ENCODE results near the gene NRM. TPM values are rescaled to one million over a fixed set of nuclear protein-coding genes. Genes with fewer than 3 reads are reported as not detected.

Gene NRM
- total and polyA plus RNA-seq, 2 of the 13 experiments (the other 11 are each of a cell fraction or from before 2014, with no cell fraction given), result 12.5 to 16.0 TPM

DNA sequence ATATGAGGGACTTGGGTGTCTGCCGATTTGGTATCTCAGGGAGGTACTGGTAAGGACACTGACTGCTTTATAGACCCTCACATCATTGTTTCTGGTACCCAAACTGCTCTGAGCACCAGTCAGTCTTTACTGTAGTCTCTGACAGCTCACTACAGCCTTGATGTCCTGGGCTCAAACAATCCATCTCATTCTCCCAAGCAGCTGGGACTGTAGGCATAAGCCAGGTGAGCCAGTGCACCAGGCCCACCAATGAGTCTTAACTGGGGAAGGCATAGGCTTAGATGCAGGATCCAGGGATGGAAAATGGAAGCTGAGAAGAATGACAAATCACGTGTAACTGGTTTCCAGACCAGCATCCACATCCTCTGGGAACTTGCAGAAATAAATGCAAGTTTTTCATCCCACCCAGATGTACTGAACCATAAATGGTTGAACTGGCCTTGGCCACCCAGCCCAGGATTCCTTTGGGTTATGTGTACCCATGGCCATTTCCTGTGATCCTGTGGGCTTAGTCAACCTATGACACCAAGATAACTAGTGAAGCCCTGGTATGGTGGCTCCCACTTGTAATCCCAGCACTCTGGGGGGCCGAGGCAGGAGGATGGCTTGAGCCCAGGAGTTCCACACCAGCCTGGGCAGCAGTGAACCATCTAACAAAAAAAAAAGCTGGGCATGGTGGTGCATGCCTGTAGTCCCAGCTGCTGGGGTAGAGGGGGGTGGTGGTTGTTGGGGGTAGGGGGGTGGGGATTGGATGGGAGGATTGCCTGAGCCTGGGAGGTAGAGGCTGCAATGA is 35.1 kb upstream of the NRM start (continued):
- TF ChIP-seq, protein P1, sequence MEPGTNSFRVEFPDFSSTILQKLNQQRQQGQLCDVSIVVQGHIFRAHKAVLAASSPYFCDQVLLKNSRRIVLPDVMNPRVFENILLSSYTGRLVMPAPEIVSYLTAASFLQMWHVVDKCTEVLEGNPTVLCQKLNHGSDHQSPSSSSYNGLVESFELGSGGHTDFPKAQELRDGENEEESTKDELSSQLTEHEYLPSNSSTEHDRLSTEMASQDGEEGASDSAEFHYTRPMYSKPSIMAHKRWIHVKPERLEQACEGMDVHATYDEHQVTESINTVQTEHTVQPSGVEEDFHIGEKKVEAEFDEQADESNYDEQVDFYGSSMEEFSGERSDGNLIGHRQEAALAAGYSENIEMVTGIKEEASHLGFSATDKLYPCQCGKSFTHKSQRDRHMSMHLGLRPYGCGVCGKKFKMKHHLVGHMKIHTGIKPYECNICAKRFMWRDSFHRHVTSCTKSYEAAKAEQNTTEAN (CRISPR knock-in tag; conservative IDR thresholded peaks at IDR 0.05), result no peak
- TF ChIP-seq, protein P2, sequence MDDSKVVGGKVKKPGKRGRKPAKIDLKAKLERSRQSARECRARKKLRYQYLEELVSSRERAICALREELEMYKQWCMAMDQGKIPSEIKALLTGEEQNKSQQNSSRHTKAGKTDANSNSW (CRISPR knock-in tag; IDR thresholded peaks at IDR 0.05; ENCODE audit: borderline replicate concordance), result no peak
- TF ChIP-seq, protein P3, sequence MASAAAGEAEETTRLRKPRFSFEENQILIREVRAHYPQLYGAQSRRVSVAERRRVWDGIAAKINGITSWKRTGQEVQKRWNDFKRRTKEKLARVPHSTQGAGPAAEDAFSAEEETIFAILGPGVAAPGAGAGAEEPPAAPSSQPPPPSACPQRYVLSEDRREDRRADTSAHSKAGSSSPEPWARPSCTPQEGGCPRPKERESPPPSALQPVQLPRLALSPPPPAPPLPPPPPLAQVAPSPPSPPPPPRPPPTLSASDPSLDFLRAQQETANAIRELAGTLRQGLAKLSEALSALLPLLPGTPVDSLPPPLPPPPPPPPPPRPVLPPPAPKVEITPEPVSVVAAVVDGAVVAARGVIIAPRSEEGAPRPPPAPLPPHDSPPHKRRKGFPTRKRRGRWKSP (CRISPR knock-in tag; IDR thresholded peaks at IDR 0.05), result no peak
- TF ChIP-seq, protein P4, sequence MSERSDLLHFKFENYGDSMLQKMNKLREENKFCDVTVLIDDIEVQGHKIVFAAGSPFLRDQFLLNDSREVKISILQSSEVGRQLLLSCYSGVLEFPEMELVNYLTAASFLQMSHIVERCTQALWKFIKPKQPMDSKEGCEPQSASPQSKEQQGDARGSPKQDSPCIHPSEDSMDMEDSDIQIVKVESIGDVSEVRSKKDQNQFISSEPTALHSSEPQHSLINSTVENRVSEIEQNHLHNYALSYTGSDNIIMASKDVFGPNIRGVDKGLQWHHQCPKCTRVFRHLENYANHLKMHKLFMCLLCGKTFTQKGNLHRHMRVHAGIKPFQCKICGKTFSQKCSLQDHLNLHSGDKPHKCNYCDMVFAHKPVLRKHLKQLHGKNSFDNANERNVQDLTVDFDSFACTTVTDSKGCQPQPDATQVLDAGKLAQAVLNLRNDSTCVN (CRISPR knock-in tag; IDR thresholded peaks at IDR 0.05; ENCODE audit: borderline replicate concordance), result no peak
- TF ChIP-seq NCOA5 (CRISPR knock-in tag; IDR thresholded peaks at IDR 0.05), result 0 out of 2 replicates have a peak, but pooled peaks have one; percentile 20
- no peak for TF ChIP-seq ZNF382 (CRISPR knock-in tag; IDR thresholded peaks at IDR 0.05; ENCODE audit: borderline replicate concordance)
- TF ChIP-seq, protein P5, sequence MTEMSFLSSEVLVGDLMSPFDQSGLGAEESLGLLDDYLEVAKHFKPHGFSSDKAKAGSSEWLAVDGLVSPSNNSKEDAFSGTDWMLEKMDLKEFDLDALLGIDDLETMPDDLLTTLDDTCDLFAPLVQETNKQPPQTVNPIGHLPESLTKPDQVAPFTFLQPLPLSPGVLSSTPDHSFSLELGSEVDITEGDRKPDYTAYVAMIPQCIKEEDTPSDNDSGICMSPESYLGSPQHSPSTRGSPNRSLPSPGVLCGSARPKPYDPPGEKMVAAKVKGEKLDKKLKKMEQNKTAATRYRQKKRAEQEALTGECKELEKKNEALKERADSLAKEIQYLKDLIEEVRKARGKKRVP (CRISPR knock-in tag; IDR thresholded peaks at IDR 0.05), result peak in 1 of 2 experiments; percentile 13; a peak in 1 of 4 replicates
- TF ChIP-seq SRY (CRISPR knock-in tag; IDR thresholded peaks at IDR 0.05), result no peak
- TF ChIP-seq NBN (conservative IDR thresholded peaks at IDR 0.05), result no peak
- TF ChIP-seq, protein P6, sequence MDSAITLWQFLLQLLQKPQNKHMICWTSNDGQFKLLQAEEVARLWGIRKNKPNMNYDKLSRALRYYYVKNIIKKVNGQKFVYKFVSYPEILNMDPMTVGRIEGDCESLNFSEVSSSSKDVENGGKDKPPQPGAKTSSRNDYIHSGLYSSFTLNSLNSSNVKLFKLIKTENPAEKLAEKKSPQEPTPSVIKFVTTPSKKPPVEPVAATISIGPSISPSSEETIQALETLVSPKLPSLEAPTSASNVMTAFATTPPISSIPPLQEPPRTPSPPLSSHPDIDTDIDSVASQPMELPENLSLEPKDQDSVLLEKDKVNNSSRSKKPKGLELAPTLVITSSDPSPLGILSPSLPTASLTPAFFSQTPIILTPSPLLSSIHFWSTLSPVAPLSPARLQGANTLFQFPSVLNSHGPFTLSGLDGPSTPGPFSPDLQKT (CRISPR knock-in tag; IDR thresholded peaks at IDR 0.05; ENCODE audit: borderline replicate concordance), result no peak
- TF ChIP-seq ZBTB8A (CRISPR knock-in tag; IDR thresholded peaks at IDR 0.05; ENCODE audit: borderline replicate concordance, low read depth), result no peak
- TF ChIP-seq ZNF263 (CRISPR knock-in tag; IDR thresholded peaks at IDR 0.05), result no peak
- TF ChIP-seq TEAD2 (CRISPR knock-in tag; IDR thresholded peaks at IDR 0.05), result no peak
- TF ChIP-seq ETV5 (CRISPR knock-in tag; IDR thresholded peaks at IDR 0.05; ENCODE audit: borderline replicate concordance), result 0 out of 2 replicates have a peak, but pooled peaks have one; percentile 37
- TF ChIP-seq NCOR1 (IDR thresholded peaks at IDR 0.05; ENCODE audit: borderline replicate concordance, low read length), result no peak
- TF ChIP-seq, protein P7, sequence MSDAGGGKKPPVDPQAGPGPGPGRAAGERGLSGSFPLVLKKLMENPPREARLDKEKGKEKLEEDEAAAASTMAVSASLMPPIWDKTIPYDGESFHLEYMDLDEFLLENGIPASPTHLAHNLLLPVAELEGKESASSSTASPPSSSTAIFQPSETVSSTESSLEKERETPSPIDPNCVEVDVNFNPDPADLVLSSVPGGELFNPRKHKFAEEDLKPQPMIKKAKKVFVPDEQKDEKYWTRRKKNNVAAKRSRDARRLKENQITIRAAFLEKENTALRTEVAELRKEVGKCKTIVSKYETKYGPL (CRISPR knock-in tag; IDR thresholded peaks at IDR 0.05), result no peak
- no peak for TF ChIP-seq HNF4G (IDR thresholded peaks at IDR 0.05; ENCODE audit: borderline replicate concordance, low read depth, low read length)
- no peak for TF ChIP-seq HNF4G (CRISPR knock-in tag; IDR thresholded peaks at IDR 0.05; ENCODE audit: borderline replicate concordance, low read depth)
- TF ChIP-seq ZNF256 (CRISPR knock-in tag; conservative IDR thresholded peaks at IDR 0.05), result no peak
- no peak for TF ChIP-seq SMC3 (IDR thresholded peaks at IDR 0.05; ENCODE audit: low read length)

Data from HepG2 (cell line).